Liver (tissue), 9 donors: ENCODE data around the gene SCUBE3. TPM values are rescaled to one million over a fixed set of nuclear protein-coding genes. Genes with fewer than 3 reads are reported as not detected.

Source experiments
- DNase-seq: peaks from one replicate; pipeline ENCODE4 v3.0.0-alpha.2; 2017; ENCODE audit warnings: low spot score
- H3K27ac ChIP-seq, 2 donors: one replicate each; pipeline ENCODE4 v1.7.0; 2013; ENCODE audit warnings: inconsistent platforms in 2 of 2, low read length in 2 of 2, control low read depth in 1 of 2, low read depth in 1 of 2, mild to moderate bottlenecking in 1 of 2
- H3K27me3 ChIP-seq, 4 donors: one replicate each; pipeline versions ENCODE4 v1.6.1 to v1.7.0; 2013; ENCODE audit warnings: low read length in 3 of 4, inconsistent platforms in 1 of 4, mild to moderate bottlenecking in 1 of 4, moderate library complexity in 1 of 4; ENCODE audit not compliant: control insufficient read depth in 4 of 4, insufficient read depth in 4 of 4
- H3K36me3 ChIP-seq, 4 donors: one replicate each; pipeline versions ENCODE4 v1.6.1 to v1.7.0; 2013; ENCODE audit warnings: low read length in 3 of 4, mild to moderate bottlenecking in 3 of 4, low read depth in 1 of 4, moderate library complexity in 1 of 4; ENCODE audit not compliant: control insufficient read depth in 4 of 4, insufficient read depth in 3 of 4
- H3K4me1 ChIP-seq, 4 donors: one replicate each; pipeline versions ENCODE4 v1.6.1 to v1.7.0; 2013; ENCODE audit warnings: low read length in 3 of 4, mild to moderate bottlenecking in 3 of 4, moderate library complexity in 1 of 4; ENCODE audit not compliant: control insufficient read depth in 4 of 4, insufficient read depth in 4 of 4
- H3K4me3 ChIP-seq, 3 donors: one replicate each; pipeline versions ENCODE4 v1.6.1 to v1.7.0; 2013; ENCODE audit warnings: low read length in 3 of 3, control low read depth in 1 of 3, low read depth in 1 of 3, mild to moderate bottlenecking in 1 of 3
- H3K9ac ChIP-seq, 2 donors: one replicate each; pipeline ENCODE4 v1.7.0; 2013; ENCODE audit warnings: low read length in 2 of 2, mild to moderate bottlenecking in 2 of 2, moderate library complexity in 2 of 2, control low read depth in 1 of 2, low read depth in 1 of 2
- H3K9me3 ChIP-seq, 4 donors: one replicate each; pipeline versions ENCODE4 v1.6.1 to v1.7.0; 2013; ENCODE audit warnings: low read length in 3 of 4; ENCODE audit not compliant: control insufficient read depth in 4 of 4
- CTCF ChIP-seq: fragments of 150-350 bp; IDR thresholded peaks from 2 replicates; pipeline ENCODE4 v1.5.1; 2017; ENCODE audit warnings: improper control_type of control experiment, low read depth, low read length; ENCODE audit not compliant: missing input control
- EGR1 ChIP-seq, 2 donors: IDR thresholded peaks; 2 replicates each; pipeline ENCODE4 v1.6.1; 2016 to 2018; ENCODE audit warnings: antibody characterized with exemption in 2 of 2, low read depth in 2 of 2
- FOXA1 ChIP-seq: IDR thresholded peaks from 2 replicates; pipeline ENCODE4 v1.6.1; 2016; ENCODE audit warnings: antibody characterized with exemption
- FOXA2 ChIP-seq: IDR thresholded peaks from 2 replicates; pipeline ENCODE4 v1.6.1; 2016; ENCODE audit warnings: antibody characterized with exemption
- GABPA ChIP-seq, 2 donors: IDR thresholded peaks in 1 of 2; conservative IDR thresholded peaks in 1 of 2; 2 replicates each; pipeline ENCODE4 v1.6.1; 2016; ENCODE audit warnings: antibody characterized with exemption in 2 of 2, mild to moderate bottlenecking in 1 of 2, moderate library complexity in 1 of 2
- HNF4A ChIP-seq, 2 donors: conservative IDR thresholded peaks; 2 replicates each; pipeline ENCODE4 v1.6.1; 2016; ENCODE audit warnings: antibody characterized with exemption in 2 of 2, mild to moderate bottlenecking in 2 of 2
- JUND ChIP-seq, 2 donors: IDR thresholded peaks; 2 replicates each; pipeline ENCODE4 v1.6.1; 2016; ENCODE audit warnings: antibody characterized with exemption in 2 of 2
- NR2F2 ChIP-seq: IDR thresholded peaks from 2 replicates; pipeline ENCODE4 v1.6.1; 2016; ENCODE audit warnings: antibody characterized with exemption
- RAD21 ChIP-seq, 2 donors: IDR thresholded peaks; 2 replicates each; pipeline ENCODE4 v1.6.1; 2016; ENCODE audit warnings: antibody characterized with exemption in 2 of 2, mild to moderate bottlenecking in 2 of 2
- RXRA ChIP-seq, 2 donors: IDR thresholded peaks; 2 replicates each; pipeline ENCODE4 v1.6.1; 2017 to 2018; ENCODE audit warnings: antibody characterized with exemption in 2 of 2, mild to moderate bottlenecking in 1 of 2
- SP1 ChIP-seq: IDR thresholded peaks from 2 replicates; pipeline ENCODE4 v1.6.1; 2018; ENCODE audit warnings: antibody characterized with exemption, mild to moderate bottlenecking
- YY1 ChIP-seq: IDR thresholded peaks from 2 replicates; pipeline ENCODE4 v1.6.1; 2016; ENCODE audit warnings: antibody characterized with exemption, mild to moderate bottlenecking
- WGBS: extraction: QIAGEN DNeasy Blood & Tissue Kit; methylation state at CpG from one replicate; pipeline ENCODE4 v1.1.7; 2013; 5-methylcytosine and 5-hydroxymethylcytosine counted together
- polyA plus RNA-seq, 2 donors: library from polyadenylated mRNA; stranded (reverse) in 1 of 2; unstranded in 1 of 2; fragments of 200-250 nt in 1 of 2; fragments of >200 nt in 1 of 2; fragmentation: Nextera tagmentation in 1 of 2; extraction: Ambion mirVana in 1 of 2; gene quantifications; one replicate each; pipeline versions ENCODE4 v1.2.1 to v1.2.3, GENCODE V29; 2013 to 2015
- total RNA-seq, 2 donors: library from RNA; depleted of rRNA; stranded (reverse); fragments of >200 nt; gene quantifications; one replicate each; pipeline ENCODE4 v1.2.3, GENCODE V29; 2014
- TF ChIP-seq, protein P1 (sequence below): IDR thresholded peaks from 2 replicates; pipeline ENCODE4 v1.6.1; 2016; ENCODE audit warnings: antibody characterized with exemption, mild to moderate bottlenecking
- TF ChIP-seq, protein P2 (sequence below): IDR thresholded peaks from 2 replicates; pipeline ENCODE4 v1.6.1; 2016; ENCODE audit warnings: antibody characterized with exemption
- donor health status: healthy.
- donor health status: healthy.
- donor health status: healthy.
- donor health status: healthy.
- donor health status: healthy.

Gene SCUBE3
- total and polyA plus RNA-seq, 4 donors, result 0.03 to 0.09 (median 0.07) TPM

DNA sequence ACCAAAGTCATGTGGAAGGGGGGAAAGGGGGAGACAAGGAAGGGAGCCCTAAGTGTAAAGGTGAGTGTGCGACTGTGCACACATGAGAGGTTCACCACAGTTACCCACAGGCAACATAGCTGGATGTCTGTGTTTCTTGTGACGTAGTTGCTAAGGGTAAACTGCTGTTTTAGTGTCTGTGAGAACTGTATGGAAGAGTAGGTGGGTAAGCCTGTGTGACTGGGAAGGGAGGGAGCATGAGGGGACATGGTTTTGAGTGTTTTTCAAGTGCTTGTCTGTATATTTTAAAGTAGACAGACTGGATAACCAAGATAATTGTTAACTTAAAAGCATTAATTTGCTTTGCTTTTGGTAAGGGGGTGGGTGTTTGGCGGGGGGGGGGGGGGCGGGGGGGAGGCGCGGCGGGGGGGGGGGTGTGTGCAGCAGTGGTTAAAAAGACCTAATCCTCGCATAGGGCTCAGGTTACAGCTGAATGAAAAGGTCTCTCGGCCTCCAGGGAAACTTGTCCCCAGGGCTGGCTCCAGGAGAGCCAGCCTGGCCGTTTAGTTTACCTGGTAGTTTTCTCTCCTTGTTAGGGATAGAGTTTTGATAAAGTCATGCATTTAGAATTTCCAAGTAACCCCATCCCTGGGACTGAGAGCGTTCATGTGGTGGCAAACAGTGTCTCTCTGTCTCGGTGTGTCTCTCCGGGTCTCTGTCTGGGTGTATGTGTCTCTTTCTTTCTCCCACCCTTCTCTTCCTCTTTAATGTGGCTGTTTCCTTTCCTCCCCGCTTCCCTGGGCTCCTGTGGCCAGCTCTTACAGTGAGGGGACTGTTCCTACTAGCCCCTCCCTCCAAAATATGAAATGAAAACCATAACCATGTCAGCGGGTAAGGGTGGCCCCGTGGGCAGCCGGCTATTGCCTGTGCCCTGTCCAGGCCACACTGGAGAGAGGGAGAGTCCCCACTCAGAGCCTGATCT is 3.4 kb downstream of the SCUBE3 start (continued):
- TF ChIP-seq, protein P1, sequence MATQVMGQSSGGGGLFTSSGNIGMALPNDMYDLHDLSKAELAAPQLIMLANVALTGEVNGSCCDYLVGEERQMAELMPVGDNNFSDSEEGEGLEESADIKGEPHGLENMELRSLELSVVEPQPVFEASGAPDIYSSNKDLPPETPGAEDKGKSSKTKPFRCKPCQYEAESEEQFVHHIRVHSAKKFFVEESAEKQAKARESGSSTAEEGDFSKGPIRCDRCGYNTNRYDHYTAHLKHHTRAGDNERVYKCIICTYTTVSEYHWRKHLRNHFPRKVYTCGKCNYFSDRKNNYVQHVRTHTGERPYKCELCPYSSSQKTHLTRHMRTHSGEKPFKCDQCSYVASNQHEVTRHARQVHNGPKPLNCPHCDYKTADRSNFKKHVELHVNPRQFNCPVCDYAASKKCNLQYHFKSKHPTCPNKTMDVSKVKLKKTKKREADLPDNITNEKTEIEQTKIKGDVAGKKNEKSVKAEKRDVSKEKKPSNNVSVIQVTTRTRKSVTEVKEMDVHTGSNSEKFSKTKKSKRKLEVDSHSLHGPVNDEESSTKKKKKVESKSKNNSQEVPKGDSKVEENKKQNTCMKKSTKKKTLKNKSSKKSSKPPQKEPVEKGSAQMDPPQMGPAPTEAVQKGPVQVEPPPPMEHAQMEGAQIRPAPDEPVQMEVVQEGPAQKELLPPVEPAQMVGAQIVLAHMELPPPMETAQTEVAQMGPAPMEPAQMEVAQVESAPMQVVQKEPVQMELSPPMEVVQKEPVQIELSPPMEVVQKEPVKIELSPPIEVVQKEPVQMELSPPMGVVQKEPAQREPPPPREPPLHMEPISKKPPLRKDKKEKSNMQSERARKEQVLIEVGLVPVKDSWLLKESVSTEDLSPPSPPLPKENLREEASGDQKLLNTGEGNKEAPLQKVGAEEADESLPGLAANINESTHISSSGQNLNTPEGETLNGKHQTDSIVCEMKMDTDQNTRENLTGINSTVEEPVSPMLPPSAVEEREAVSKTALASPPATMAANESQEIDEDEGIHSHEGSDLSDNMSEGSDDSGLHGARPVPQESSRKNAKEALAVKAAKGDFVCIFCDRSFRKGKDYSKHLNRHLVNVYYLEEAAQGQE, result no peak
- no peak for TF ChIP-seq CTCF

DNA sequence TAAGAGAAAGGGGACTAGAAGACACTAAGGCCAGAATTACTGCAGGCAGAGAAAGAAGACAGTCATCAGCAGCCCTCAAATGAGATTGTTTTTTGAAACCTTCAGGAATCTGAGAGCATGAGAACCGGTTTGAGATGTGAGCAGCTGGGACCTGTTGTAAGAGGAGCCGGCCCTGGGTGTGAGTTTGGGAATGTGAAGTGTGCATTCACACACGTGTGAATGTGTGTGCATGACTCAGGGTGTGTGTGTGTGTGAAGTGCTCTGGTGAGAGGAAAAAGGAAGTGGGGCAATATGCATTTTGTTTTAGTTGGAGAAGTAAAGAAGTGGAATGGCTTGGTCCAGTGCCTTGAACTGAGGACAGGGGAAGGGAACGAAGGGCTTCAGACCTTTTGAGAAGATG is 4.3 kb downstream of the SCUBE3 start:
- no peak for TF ChIP-seq FOXA1
- no peak for TF ChIP-seq SP1
- TF ChIP-seq, protein P2, sequence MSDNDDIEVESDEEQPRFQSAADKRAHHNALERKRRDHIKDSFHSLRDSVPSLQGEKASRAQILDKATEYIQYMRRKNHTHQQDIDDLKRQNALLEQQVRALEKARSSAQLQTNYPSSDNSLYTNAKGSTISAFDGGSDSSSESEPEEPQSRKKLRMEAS, result no peak
- H3K9ac ChIP-seq, result no peak overlapping the region
- no peaks in the 10 kb centered on the region for H3K9me3 ChIP-seq
- peaks cover 9 to 16% (median 12%) of the 10 kb centered on the region in 4 donors for H3K4me1 ChIP-seq
- no peak overlapping the region for H3K27ac ChIP-seq
- H3K27me3 ChIP-seq, result peaks cover 0 to 4% (median 0%) of the 10 kb centered on the region in 4 donors
- no peak overlapping the region for H3K4me3 ChIP-seq
- no peak for DNase-seq
- H3K36me3 ChIP-seq, result no peaks in the 10 kb centered on the region
- WGBS, result 68% methylated on average over 4 of the region's 4 CpGs

DNA sequence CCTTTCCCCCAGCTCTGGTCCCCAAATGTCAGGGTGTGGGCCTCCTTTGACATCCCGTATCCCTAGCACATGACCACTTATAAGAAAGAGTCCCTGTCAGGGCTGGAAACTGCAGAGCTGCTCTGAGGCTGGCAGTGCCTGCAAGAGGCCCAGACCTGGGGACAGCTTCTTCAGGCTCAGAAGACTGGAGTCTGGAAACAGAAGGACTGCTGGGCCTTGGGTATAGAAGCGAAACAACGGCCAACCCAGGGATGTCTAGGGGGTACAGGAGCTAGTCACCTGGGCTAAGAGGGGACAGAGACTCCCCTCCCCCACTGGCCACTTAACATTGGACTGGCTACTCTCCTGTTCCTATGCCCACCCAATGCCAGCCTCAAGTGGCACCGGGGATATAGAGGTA is 4.7 kb downstream of the SCUBE3 start:
- Histone ChIP-seq H3K36me3 (no peaks in the 10 kb centered on the region), H3K4me1 (peaks cover 6 to 11% (median 8%) of the 10 kb centered on the region in 4 donors), H3K9ac (no peak overlapping the region), H3K4me3 (no peak overlapping the region), H3K9me3 (no peaks in the 10 kb centered on the region), H3K27ac (no peak overlapping the region), H3K27me3 (no peaks in the 10 kb centered on the region)
- TF ChIP-seq RAD21 (IDR thresholded peaks at IDR 0.05), result no peak
- TF ChIP-seq JUND (IDR thresholded peaks at IDR 0.05), result no peak
- TF ChIP-seq EGR1 (IDR thresholded peaks at IDR 0.05; ENCODE audit: low read depth in 2 of 2), result no peak
- no peak for TF ChIP-seq GABPA (IDR thresholded peaks at IDR 0.05 in 1 of 2, conservative IDR thresholded peaks at IDR 0.05 in 1 of 2)
- no peak for TF ChIP-seq FOXA2
- no peak for TF ChIP-seq YY1
- no peak for TF ChIP-seq NR2F2
- no peak for TF ChIP-seq SP1
- no peak for TF ChIP-seq RXRA (IDR thresholded peaks at IDR 0.05)
- TF ChIP-seq HNF4A (conservative IDR thresholded peaks at IDR 0.05), result no peak
- TF ChIP-seq, protein P2, result no peak
- TF ChIP-seq CTCF, result no peak
- no peak for TF ChIP-seq FOXA1
- TF ChIP-seq, protein P1, result no peak
- no peak for DNase-seq
- 97% methylated on average over 4 of the region's 4 CpGs for WGBS
